Esophagus squamous epithelium (tissue), 5 donors: ENCODE measurements around the gene NOL4L. TPM values are rescaled to one million over a fixed set of nuclear protein-coding genes. Genes with fewer than 3 reads are reported as not detected.

Experiments used
- DNase-seq: peaks from one replicate; lab custom pipeline; 2025; lab: John Stamatoyannopoulos, UW
- H3K27ac ChIP-seq, 4 donors: fragments of 200-600 bp; sonication (generic); one replicate each; pipeline ENCODE4 v1.5.1; 2016 to 2019; ENCODE audit warnings: mild to moderate bottlenecking in 1 of 4
- H3K27me3 ChIP-seq, 4 donors: fragments of 200-600 bp; sonication (generic); 1 replicate in 3 of 4; 2 replicates in 1 of 4; pipeline versions ENCODE4 v1.5.1 to v1.6.0; 2017 to 2021; ENCODE audit warnings: antibody characterized with exemption in 1 of 4
- H3K36me3 ChIP-seq, 3 donors: fragments of 200-600 bp; sonication (generic); one replicate each; pipeline ENCODE4 v1.5.1; 2016 to 2019
- H3K4me1 ChIP-seq, 3 donors: fragments of 200-600 bp; sonication (generic); one replicate each; pipeline ENCODE4 v1.5.1; 2017 to 2019
- H3K4me3 ChIP-seq, 4 donors: fragments of 200-600 bp; sonication (generic); 1 replicate in 3 of 4; 2 replicates in 1 of 4; pipeline ENCODE4 v1.5.1; 2016 to 2019; ENCODE audit warnings: mild to moderate bottlenecking in 2 of 4, moderate library complexity in 1 of 4
- H3K9me3 ChIP-seq, 3 donors: fragments of 200-600 bp; sonication (generic); one replicate each; pipeline ENCODE4 v1.5.1; 2016 to 2019
- POLR2A ChIP-seq, 4 donors: fragments of 450-650 bp; IDR thresholded peaks; one replicate each; pipeline ENCODE4 v1.6.1; 2017; ENCODE audit warnings: antibody characterized with exemption in 4 of 4, mild to moderate bottlenecking in 4 of 4, moderate library complexity in 3 of 4
- WGBS, 2 donors: methylation state at CpG; one replicate each; pipeline ENCODE4 v1.1.5; 2018; 5-methylcytosine and 5-hydroxymethylcytosine counted together
- intact Hi-C: fragments of 100-400 bp; cut with DNase I; formaldehyde crosslinking; loops from one replicate; pipeline ENCODE4 v1.15.0; 2022
- total RNA-seq, 4 donors: library from RNA; depleted of rRNA; stranded (reverse); fragments of >200 nt; gene quantifications; one replicate each; pipeline ENCODE4 v1.1.0, GENCODE V29; 2016
- TF ChIP-seq, protein P1 (sequence below), 6 experiments: fragments of 450-650 bp in 4 of 6; fragments of 200-600 bp in 2 of 6; sonication (generic) in 2 of 6; IDR thresholded peaks; one replicate each; pipeline ENCODE4 v1.5.1; 2016 to 2019; ENCODE audit warnings: antibody characterized with exemption in 6 of 6, mild to moderate bottlenecking in 4 of 6, moderate library complexity in 4 of 6
- donor health status: DM: yes; HTN: yes; CAD: no.

Gene NOL4L
- total RNA-seq, 4 donors from 2014 or later = 1.5 to 5.1 (median 3.0) TPM

- intact Hi-C loops = no loop called here
- H3K36me3 ChIP-seq = peaks cover 5 to 61% (median 6%) of the 10 kb centered on the region in 3 donors
- peaks cover 0 to 38% (median 9%) of the 10 kb centered on the region in 3 donors for H3K4me1 ChIP-seq
- DNase-seq = no peak
- H3K27me3 ChIP-seq = no peaks in the 10 kb centered on the region
- no peaks in the 10 kb centered on the region for H3K9me3 ChIP-seq
- 84 to 90% methylated on average over 3 of the region's 3 CpGs for WGBS, 2 donors
- H3K27ac ChIP-seq = no peak overlapping the region
- no peak overlapping the region for H3K4me3 ChIP-seq
- TF ChIP-seq POLR2A (IDR thresholded peaks at IDR 0.05) = no peak
- TF ChIP-seq, protein P1, sequence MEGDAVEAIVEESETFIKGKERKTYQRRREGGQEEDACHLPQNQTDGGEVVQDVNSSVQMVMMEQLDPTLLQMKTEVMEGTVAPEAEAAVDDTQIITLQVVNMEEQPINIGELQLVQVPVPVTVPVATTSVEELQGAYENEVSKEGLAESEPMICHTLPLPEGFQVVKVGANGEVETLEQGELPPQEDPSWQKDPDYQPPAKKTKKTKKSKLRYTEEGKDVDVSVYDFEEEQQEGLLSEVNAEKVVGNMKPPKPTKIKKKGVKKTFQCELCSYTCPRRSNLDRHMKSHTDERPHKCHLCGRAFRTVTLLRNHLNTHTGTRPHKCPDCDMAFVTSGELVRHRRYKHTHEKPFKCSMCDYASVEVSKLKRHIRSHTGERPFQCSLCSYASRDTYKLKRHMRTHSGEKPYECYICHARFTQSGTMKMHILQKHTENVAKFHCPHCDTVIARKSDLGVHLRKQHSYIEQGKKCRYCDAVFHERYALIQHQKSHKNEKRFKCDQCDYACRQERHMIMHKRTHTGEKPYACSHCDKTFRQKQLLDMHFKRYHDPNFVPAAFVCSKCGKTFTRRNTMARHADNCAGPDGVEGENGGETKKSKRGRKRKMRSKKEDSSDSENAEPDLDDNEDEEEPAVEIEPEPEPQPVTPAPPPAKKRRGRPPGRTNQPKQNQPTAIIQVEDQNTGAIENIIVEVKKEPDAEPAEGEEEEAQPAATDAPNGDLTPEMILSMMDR (IDR thresholded peaks at IDR 0.05) = no peak
Observed at GRCh38 chr20:32443386-32443974, 141.7 kb downstream of the NOL4L start.

DNA sequence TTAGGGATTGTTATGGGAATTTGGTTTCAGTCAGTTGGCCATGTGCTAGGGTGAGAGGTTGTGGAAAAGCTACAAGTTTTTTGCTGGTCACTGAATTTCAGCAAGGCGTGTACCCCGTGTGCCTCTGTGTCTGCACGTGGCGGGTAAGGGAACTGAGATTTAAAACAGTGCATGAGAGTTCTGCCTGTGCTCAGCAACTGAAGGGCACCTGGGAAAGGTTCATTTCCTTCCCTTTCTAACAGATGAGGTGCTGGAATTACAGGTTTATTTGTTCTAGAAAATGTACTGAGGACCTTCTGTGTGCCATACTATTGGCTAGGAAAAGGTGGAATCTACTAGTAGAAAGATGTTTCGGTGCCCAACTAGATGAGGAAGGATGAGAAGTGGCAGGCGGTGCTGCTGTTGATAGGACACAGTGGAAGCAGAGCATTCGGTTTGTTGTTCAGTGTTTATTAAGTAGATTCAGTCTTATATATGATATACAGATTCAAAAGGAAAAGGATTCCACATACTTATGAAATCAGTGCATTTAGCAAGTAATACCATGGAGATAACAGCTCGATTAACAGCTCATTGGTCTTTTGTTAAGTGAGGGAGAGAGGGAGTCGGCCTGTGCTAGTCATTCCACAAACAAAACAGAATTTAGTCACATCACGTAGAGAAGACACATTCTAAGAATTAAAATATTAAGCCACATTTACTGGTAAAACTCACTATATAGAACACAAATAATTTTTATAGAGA lies 142.3 kb downstream of the NOL4L start:
- H3K4me1 ChIP-seq = peaks cover 0 to 31% (median 9%) of the 10 kb centered on the region in 3 donors
- no peaks in the 10 kb centered on the region for H3K27me3 ChIP-seq
- H3K9me3 ChIP-seq = no peaks in the 10 kb centered on the region
- WGBS, 2 donors = 73 to 78% methylated on average over 10 of the region's 10 CpGs
- H3K36me3 ChIP-seq = peaks cover 7 to 64% (median 9%) of the 10 kb centered on the region in 3 donors
- no peak for TF ChIP-seq POLR2A (IDR thresholded peaks at IDR 0.05)
- TF ChIP-seq, protein P1 (IDR thresholded peaks at IDR 0.05) = no peak
- DNase-seq = no peak
- no peak overlapping the region for H3K4me3 ChIP-seq
- intact Hi-C loops = no loop called here
- H3K27ac ChIP-seq = no peak overlapping the region

GRCh38 chr20:32441638-32442037 lies 143.5 kb downstream of the NOL4L start:
- intact Hi-C loops = no loop called here
- peaks cover 0 to 22% (median 9%) of the 10 kb centered on the region in 3 donors for H3K4me1 ChIP-seq
- no peak overlapping the region for H3K27ac ChIP-seq
- no peak for DNase-seq
- H3K36me3 ChIP-seq = peaks cover 12 to 67% (median 14%) of the 10 kb centered on the region in 3 donors
- 90 to 94% methylated on average over 4 of the region's 4 CpGs for WGBS, 2 donors
- no peaks in the 10 kb centered on the region for H3K9me3 ChIP-seq
- H3K4me3 ChIP-seq = no peak overlapping the region
- TF ChIP-seq, protein P1 (IDR thresholded peaks at IDR 0.05) = no peak
- TF ChIP-seq POLR2A (IDR thresholded peaks at IDR 0.05) = no peak
- no peaks in the 10 kb centered on the region for H3K27me3 ChIP-seq

DNA sequence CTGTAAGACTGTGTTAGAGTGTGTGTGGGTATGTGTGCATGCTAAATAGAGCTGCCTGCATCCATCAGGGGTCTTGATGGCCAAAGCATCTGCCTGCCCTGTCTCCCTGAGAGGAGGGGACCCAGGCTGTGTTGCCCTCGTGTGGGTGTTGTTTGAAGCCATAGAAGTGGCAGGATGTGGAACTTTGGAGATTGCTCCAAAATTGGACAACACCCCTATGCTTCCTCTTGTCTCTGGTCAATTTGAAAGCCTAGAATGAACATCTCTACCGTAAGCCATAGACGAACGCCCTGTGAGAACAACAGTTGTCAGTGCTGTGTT lies 144.4 kb downstream of the NOL4L start:
- Histone ChIP-seq H3K9me3 (no peaks in the 10 kb centered on the region), H3K27me3 (no peaks in the 10 kb centered on the region), H3K4me1 (peaks cover 0 to 13% (median 2%) of the 10 kb centered on the region in 3 donors), H3K36me3 (peaks cover 18 to 67% (median 19%) of the 10 kb centered on the region in 3 donors), H3K27ac (no peak overlapping the region), H3K4me3 (no peak overlapping the region)
- no peak for DNase-seq
- 89 to 93% methylated on average over 4 of the region's 4 CpGs for WGBS, 2 donors
- TF ChIP-seq POLR2A (IDR thresholded peaks at IDR 0.05) = no peak
- TF ChIP-seq, protein P1 (IDR thresholded peaks at IDR 0.05) = no peak
- intact Hi-C loops = no loop called here

- Histone ChIP-seq H3K36me3 (peaks cover 22 to 71% (median 24%) of the 10 kb centered on the region in 3 donors), H3K27ac (no peak overlapping the region), H3K9me3 (no peaks in the 10 kb centered on the region), H3K4me3 (no peak overlapping the region), H3K4me1 (peaks cover 0 to 8% (median 0%) of the 10 kb centered on the region in 3 donors), H3K27me3 (no peaks in the 10 kb centered on the region)
- TF ChIP-seq, protein P1 (IDR thresholded peaks at IDR 0.05) = no peak
- TF ChIP-seq POLR2A (IDR thresholded peaks at IDR 0.05) = no peak
- intact Hi-C loops = no loop called here
- 82 to 92% methylated on average over 6 of the region's 6 CpGs for WGBS, 2 donors
- no peak for DNase-seq
Observed at GRCh38 chr20:32440069-32440757, 144.9 kb downstream of the NOL4L start.
